Skin of body (tissue), 2 donors: Measurements from ENCODE around the gene ARHGAP24. TPM values are rescaled to one million over a fixed set of nuclear protein-coding genes. Genes with fewer than 3 reads are reported as not detected.

Experiments used
- DNase-seq: peaks from one replicate; lab custom pipeline; 2025; lab: John Stamatoyannopoulos, UW
- total RNA-seq: library from RNA; depleted of rRNA; stranded (reverse); fragments of >200 nt; gene quantifications from one replicate; pipeline ENCODE4 v1.2.3, GENCODE V29; 2014

The ARHGAP24 gene
- total RNA-seq, 1 donor from 2014 or later, result 78.8 TPM

DNA sequence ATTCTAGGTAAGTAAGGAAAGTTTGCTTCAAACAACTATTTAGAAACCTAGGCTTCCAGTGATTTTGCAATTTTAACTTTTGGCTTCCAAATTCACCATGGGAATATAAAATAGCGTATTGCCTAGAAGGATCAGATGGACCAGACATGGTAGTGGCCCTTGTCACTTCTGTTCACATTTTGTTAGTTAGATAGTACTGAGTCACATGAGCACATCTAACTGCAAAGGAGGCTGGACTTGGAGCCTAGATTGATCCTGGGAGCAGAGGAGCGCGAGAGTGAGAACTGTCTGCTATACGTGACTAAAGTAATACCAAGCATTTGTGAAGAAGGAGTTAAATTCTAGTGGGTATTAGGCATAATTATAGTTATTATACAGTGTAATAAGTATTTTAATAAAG is 102.4 kb downstream of the ARHGAP24 start:
- no peak for DNase-seq

- DNase-seq, result no peak
Observed at GRCh38 chr4:85579942-85580341, 105.0 kb downstream of the ARHGAP24 start.

- no peak for DNase-seq
Observed at GRCh38 chr4:85580489-85580888, 105.5 kb downstream of the ARHGAP24 start.

GRCh38 chr4:85587952-85588351 is 113.0 kb downstream of the ARHGAP24 start:
- no peak for DNase-seq

GRCh38 chr4:85591406-85592098 is 116.6 kb downstream of the ARHGAP24 start:
- DNase-seq, result no peak

- DNase-seq, result no peak
Observed at GRCh38 chr4:85595098-85595775, 120.3 kb downstream of the ARHGAP24 start.

GRCh38 chr4:85595796-85596559 is 121.0 kb downstream of the ARHGAP24 start:
- DNase-seq, result no peak

GRCh38 chr4:85598936-85599335 is 124.0 kb downstream of the ARHGAP24 start:
- no peak for DNase-seq

DNA sequence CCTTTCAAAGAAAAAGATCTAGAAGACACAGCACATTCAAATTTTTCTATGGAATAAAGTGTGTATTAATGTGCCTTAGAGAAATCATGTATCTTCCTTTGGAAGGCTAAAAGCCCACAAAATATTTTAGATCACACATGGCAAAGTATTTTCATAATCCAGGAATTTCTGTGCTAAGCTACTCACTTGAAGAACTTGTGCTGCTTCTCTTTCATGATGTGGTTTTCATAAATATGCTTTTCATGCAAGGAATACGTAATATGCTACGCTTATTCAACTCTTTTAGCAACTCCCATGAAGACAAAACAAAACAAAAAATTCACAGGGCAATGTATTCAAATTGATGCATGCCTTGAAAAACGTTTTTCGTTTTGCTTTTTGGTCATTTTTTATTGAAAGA is 125.6 kb downstream of the ARHGAP24 start:
- DNase-seq, result peak; percentile 23

- no peak for DNase-seq
Observed at GRCh38 chr4:85603437-85604336, 128.7 kb downstream of the ARHGAP24 start.

GRCh38 chr4:85606505-85606904 is 131.6 kb downstream of the ARHGAP24 start:
- no peak for DNase-seq

DNA sequence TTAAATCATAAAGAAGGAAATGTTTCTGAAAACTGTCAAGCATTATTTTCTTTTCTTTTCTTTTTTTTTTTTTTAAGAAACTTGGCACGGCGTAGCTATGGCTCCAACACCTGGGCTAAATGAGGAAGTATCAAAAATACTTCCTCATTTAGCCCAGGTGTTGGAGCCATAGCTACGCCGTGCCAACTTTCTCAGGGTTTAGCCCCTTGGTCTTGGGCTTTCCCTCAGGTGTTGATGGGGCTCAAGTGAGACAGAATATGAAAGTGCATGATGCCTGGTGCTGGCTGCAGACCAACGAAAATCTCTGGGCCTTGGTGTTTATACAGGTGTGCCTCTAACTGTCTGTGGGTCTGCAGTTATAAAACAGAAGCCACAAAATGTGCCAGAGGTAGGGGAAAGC is 132.7 kb downstream of the ARHGAP24 start:
- DNase-seq, result no peak

DNA sequence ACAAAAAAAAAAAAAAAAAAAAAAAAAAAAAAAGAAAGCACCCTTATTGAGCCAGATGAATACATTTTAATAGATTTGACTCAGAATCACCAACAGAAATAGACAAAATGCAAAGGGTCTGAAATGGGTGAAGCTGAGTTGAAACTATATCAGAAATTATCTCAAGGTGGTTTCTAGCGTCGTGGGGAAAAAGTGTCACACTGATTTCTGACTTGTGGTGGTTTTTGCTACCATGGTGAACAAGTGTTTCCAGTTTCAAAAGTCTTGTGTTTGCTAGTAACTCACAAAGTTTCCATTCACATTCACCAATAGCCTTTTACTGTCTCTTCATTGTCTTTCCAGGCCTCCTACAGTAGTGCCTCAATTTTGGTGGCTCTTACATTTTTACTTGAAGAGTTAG is 135.5 kb downstream of the ARHGAP24 start:
- DNase-seq, result no peak

GRCh38 chr4:85611661-85612060 is 136.7 kb downstream of the ARHGAP24 start:
- DNase-seq, result no peak

GRCh38 chr4:85613901-85614300 is 139.0 kb downstream of the ARHGAP24 start:
- DNase-seq, result no peak

DNA sequence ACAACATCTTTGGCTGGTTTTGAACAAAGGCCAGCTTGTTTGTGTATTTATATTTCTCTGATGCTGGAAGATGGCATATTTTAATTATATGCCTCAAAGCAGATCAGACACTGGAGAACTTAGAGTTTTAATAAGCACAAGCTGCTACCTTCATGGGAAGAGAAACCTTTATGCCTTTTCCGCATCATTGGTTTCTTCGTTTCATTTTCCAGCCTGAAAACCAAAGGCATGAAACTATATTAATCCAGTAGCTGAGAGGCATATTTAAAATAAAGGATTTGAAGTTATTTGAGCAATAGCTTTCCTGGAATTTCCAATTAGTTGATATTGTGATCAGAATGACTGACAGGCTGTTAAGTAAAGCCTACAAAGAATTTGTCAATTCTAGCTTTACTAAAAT is 141.0 kb downstream of the ARHGAP24 start:
- no peak for DNase-seq

DNA sequence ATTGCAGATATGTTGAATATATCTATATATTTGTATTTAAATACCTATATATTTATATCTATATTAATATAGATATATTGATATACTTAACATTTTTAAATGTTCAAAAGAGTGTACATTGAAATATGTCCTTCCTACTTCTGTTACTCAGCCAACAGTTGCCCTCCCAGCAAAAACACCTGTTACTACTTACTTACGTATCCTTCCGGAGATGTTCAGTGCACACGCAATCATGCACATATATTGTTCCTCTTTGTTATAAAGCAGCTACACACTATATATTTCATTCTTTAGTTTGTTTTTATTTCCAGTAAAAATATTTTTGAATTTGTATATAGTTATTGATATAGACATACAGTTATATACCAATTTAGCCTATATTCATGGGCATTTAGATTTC is 142.3 kb downstream of the ARHGAP24 start:
- no peak for DNase-seq

DNA sequence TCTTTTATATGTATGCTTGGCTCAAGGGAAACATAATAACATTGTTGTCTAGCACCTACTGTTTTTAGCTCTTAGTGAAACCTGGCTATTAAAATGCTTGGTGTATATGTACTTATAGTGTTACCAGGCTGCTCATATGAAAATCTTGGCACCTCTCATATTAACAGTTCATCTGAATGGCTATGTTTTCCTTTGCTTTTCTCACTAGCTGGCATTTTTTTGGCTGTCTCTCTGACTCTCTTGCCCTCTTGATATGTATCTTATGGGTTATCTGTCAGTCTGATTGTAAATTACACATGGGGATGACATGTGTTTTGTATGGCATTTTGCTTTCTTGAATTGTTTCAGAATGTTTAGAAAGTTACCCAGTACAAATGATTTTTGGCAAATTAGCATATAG is 158.0 kb downstream of the ARHGAP24 start:
- no peak for DNase-seq

GRCh38 chr4:85637778-85638177 is 162.8 kb downstream of the ARHGAP24 start:
- DNase-seq, result no peak

GRCh38 chr4:85639946-85640345 is 165.0 kb downstream of the ARHGAP24 start:
- DNase-seq, result no peak

DNA sequence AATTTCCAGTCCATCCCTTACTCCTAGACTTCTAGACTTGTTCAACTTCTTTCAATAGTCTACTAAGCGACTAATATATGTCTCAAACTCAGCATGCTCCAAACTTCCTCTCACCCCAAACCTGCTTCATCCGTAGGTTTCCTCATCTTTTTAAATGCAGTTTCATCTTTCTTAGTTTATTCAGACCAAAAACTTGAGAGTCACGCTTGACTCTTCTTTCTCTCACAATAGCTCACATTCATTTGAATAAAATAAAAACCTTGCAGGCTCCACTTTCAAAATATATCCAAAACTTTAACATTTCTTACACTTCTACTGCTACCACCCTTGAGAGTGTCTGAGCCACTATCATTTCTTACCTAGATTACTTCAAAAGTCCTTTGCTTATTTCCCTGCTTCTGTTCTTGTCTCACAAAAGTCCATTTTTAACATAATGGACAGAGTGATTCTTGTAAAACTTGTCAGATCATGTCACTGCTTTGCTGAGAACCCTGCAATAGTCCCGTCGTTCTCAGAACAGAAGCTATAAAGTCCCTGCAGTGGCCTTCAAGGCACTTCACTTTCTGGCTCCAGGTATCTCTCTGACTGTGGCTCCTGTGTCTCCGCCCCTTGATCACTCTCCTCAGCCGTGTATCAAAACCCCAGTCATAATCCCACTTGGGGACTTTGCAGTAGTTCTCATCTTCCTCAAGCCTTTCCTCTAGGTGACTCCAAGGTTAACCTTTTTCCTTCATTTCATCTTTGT is 167.6 kb downstream of the ARHGAP24 start:
- no peak for DNase-seq
